Esophagus muscularis mucosa (tissue), 4 donors: ENCODE data around the gene RIMS3. TPM values are rescaled to one million over a fixed set of nuclear protein-coding genes. Genes with fewer than 3 reads are reported as not detected.
"Not testable (repeated sequence)": the region's sequence is repeated elsewhere in the genome, so short reads cannot be mapped to it uniquely, and the experiment has no call there.

ENCODE experiments used
- DNase-seq: peaks from one replicate; pipeline ENCODE4 v3.0.0-alpha.2; 2017; ENCODE audit errors: extremely low spot score
- H3K27ac ChIP-seq, 4 donors: fragments of 200-600 bp; sonication (generic); replicated peaks in 1 of 4; 1 replicate in 3 of 4; 2 replicates in 1 of 4; pipeline ENCODE4 v1.5.1; 2016 to 2019; ENCODE audit warnings: mild to moderate bottlenecking in 1 of 4
- H3K27me3 ChIP-seq, 4 donors: fragments of 200-600 bp; sonication (generic); one replicate each; pipeline versions ENCODE4 v1.5.1 to v1.6.0; 2016 to 2019
- H3K36me3 ChIP-seq, 4 donors: fragments of 200-600 bp; sonication (generic); one replicate each; pipeline ENCODE4 v1.5.1; 2016 to 2019
- H3K4me1 ChIP-seq, 4 donors: fragments of 200-600 bp; sonication (generic); one replicate each; pipeline ENCODE4 v1.5.1; 2016 to 2019
- H3K4me3 ChIP-seq, 4 donors: fragments of 200-600 bp; sonication (generic); 1 replicate in 2 of 4; 2 replicates in 2 of 4; pipeline ENCODE4 v1.5.1; 2016 to 2019; ENCODE audit warnings: mild to moderate bottlenecking in 4 of 4, moderate library complexity in 1 of 4
- H3K9me3 ChIP-seq, 4 donors: fragments of 200-600 bp; sonication (generic); 1 replicate in 3 of 4; 2 replicates in 1 of 4; pipeline ENCODE4 v1.5.1; 2016 to 2019
- CTCF ChIP-seq, 3 experiments: fragments of 200-600 bp in 2 of 3; fragments of 450-650 bp in 1 of 3; sonication (generic) in 2 of 3; IDR thresholded peaks; one replicate each; pipeline ENCODE4 v1.5.1; 2017 to 2019; ENCODE audit warnings: antibody characterized with exemption in 3 of 3, mild to moderate bottlenecking in 2 of 3, moderate library complexity in 1 of 3
- EP300 ChIP-seq: sonication (generic); formaldehyde crosslinking; IDR thresholded peaks from one replicate; pipeline ENCODE4 v1.6.1; 2017; ENCODE audit warnings: antibody characterized with exemption
- POLR2A ChIP-seq: fragments of 450-650 bp; IDR thresholded peaks from one replicate; pipeline ENCODE4 v1.6.1; 2017; ENCODE audit warnings: antibody characterized with exemption, moderate library complexity, mild to moderate bottlenecking, low read depth
- POLR2AphosphoS5 ChIP-seq, 2 donors: sonication (generic); formaldehyde crosslinking; IDR thresholded peaks; one replicate each; pipeline ENCODE4 v1.6.1; 2017; ENCODE audit warnings: antibody characterized with exemption in 2 of 2
- WGBS: methylation state at CpG from one replicate; pipeline ENCODE4 v1.1.5; 2018; 5-methylcytosine and 5-hydroxymethylcytosine counted together
- intact Hi-C: fragments of 100-400 bp; cut with DNase I; formaldehyde crosslinking; loops from one replicate; pipeline ENCODE4 v1.15.1; 2023
- total RNA-seq, 4 donors: library from RNA; depleted of rRNA; stranded (reverse); fragments of >200 nt; gene quantifications; one replicate each; pipeline versions ENCODE4 v1.1.0 to v1.2.1, GENCODE V29; 2016

RIMS3 gene
- total RNA-seq, 4 donors from 2014 or later = 5.4 to 15.7 (median 9.2) TPM

- WGBS = 79% methylated on average over 2 of the region's 2 CpGs
- TF ChIP-seq POLR2AphosphoS5 (IDR thresholded peaks at IDR 0.05) (no peak), EP300 (no peak), POLR2A (no peak), CTCF (IDR thresholded peaks at IDR 0.05) (no peak)
- H3K4me3 ChIP-seq = no peak overlapping the region
- no peak overlapping the region for H3K27ac ChIP-seq
- DNase-seq = no peak
- no peaks in the 10 kb centered on the region for H3K27me3 ChIP-seq
- H3K4me1 ChIP-seq = peaks cover 0 to 3% (median under 1%) of the 10 kb centered on the region in 4 donors
- no peaks in the 10 kb centered on the region for H3K9me3 ChIP-seq
- H3K36me3 ChIP-seq = no peaks in the 10 kb centered on the region
- intact Hi-C loops = no loop called here
Observed at GRCh38 chr1:40588586-40588985, 76.9 kb downstream of the RIMS3 start.

GRCh38 chr1:40583980-40584379 is 81.5 kb downstream of the RIMS3 start:
- 84% methylated on average over 6 of the region's 6 CpGs for WGBS
- Histone ChIP-seq H3K27ac (no peak overlapping the region), H3K36me3 (no peaks in the 10 kb centered on the region), H3K4me1 (peaks cover 0 to 9% (median 0%) of the 10 kb centered on the region in 4 donors), H3K27me3 (no peaks in the 10 kb centered on the region), H3K9me3 (no peaks in the 10 kb centered on the region), H3K4me3 (no peak overlapping the region)
- no peak for DNase-seq
- intact Hi-C loops = no loop called here
- TF ChIP-seq EP300 (no peak), CTCF (IDR thresholded peaks at IDR 0.05) (no peak), POLR2AphosphoS5 (IDR thresholded peaks at IDR 0.05) (no peak), POLR2A (no peak)

GRCh38 chr1:40582116-40582515 is 83.4 kb downstream of the RIMS3 start:
- Histone ChIP-seq H3K4me3 (no peak overlapping the region), H3K36me3 (no peaks in the 10 kb centered on the region), H3K27ac (no peak overlapping the region), H3K9me3 (no peaks in the 10 kb centered on the region), H3K27me3 (no peaks in the 10 kb centered on the region), H3K4me1 (peaks cover 0 to 9% (median 0%) of the 10 kb centered on the region in 4 donors)
- 88% methylated on average over 2 of the region's 2 CpGs for WGBS
- TF ChIP-seq CTCF (IDR thresholded peaks at IDR 0.05) = no peak
- TF ChIP-seq POLR2A = no peak
- no peak for TF ChIP-seq EP300
- TF ChIP-seq POLR2AphosphoS5 (IDR thresholded peaks at IDR 0.05) = no peak
- DNase-seq = no peak
- intact Hi-C loops = no loop called here

GRCh38 chr1:40575336-40575735 is 90.1 kb downstream of the RIMS3 start:
- intact Hi-C loops = no loop called here
- Histone ChIP-seq H3K9me3 (no peaks in the 10 kb centered on the region), H3K27me3 (no peaks in the 10 kb centered on the region), H3K4me3 (no peak overlapping the region), H3K4me1 (no peaks in the 10 kb centered on the region), H3K27ac (no peak overlapping the region), H3K36me3 (no peaks in the 10 kb centered on the region)
- DNase-seq = no peak
- TF ChIP-seq POLR2AphosphoS5 (IDR thresholded peaks at IDR 0.05) (no peak), CTCF (IDR thresholded peaks at IDR 0.05) (no peak), EP300 (no peak), POLR2A (no peak)

GRCh38 chr1:40574805-40575204 is 90.7 kb downstream of the RIMS3 start:
- intact Hi-C loops, H3K27me3 ChIP-seq, H3K27ac ChIP-seq, H3K4me3 ChIP-seq, H3K9me3 ChIP-seq, DNase-seq, H3K4me1 ChIP-seq, H3K36me3 ChIP-seq: not testable (repeated sequence)
- WGBS = 60% methylated on average over 3 of the region's 3 CpGs

Other genes with a start within 250 kb of the RIMS3 start
- gene ZFP69B, start 215.2 kb downstream of the RIMS3 start, total RNA-seq = under 1 TPM; 0.66 to 0.91 (median 0.79) TPM
- 1 to 10 TPM; 2.5 to 5.8 (median 4.4) TPM for gene ZFP69, start 188.4 kb downstream of the RIMS3 start, total RNA-seq
- 10 to 100 TPM in 1 of 4 donors, 1 to 10 TPM in 3; 4.6 to 10.2 (median 6.7) TPM for gene EXO5, start 156.9 kb downstream of the RIMS3 start, total RNA-seq
- 1 to 10 TPM; 1.3 to 4.4 (median 3.4) TPM for gene ZNF684, start 134.0 kb downstream of the RIMS3 start, total RNA-seq
- gene NFYC, start 26.0 kb upstream of the RIMS3 start, total RNA-seq = 10 to 100 TPM; 30.0 to 54.2 (median 46.6) TPM
- gene KCNQ4, start 118.1 kb upstream of the RIMS3 start, total RNA-seq = 10 to 100 TPM in 3 of 4 donors, 1 to 10 TPM in 1; 9.3 to 22.0 (median 17.1) TPM
- 10 to 100 TPM; 10.1 to 37.8 (median 18.5) TPM for gene CITED4, start 196.7 kb upstream of the RIMS3 start, total RNA-seq